Muscle layer of duodenum (tissue), 2 donors: Measurements from ENCODE around the gene CLTC.

Experiments
- H3K27ac ChIP-seq: one replicate; pipeline ENCODE4 v1.7.0; 2013; ENCODE audit warnings: mild to moderate bottlenecking, low read length
- H3K27me3 ChIP-seq: one replicate; pipeline ENCODE4 v1.7.0; 2013; ENCODE audit warnings: low read depth, mild to moderate bottlenecking, control low read depth, low read length
- H3K36me3 ChIP-seq, 2 donors: one replicate each; pipeline ENCODE4 v1.7.0; 2013; ENCODE audit warnings: low read length in 2 of 2, control low read depth in 1 of 2, mild to moderate bottlenecking in 1 of 2; ENCODE audit not compliant: insufficient read depth in 2 of 2, control insufficient read depth in 1 of 2
- H3K4me1 ChIP-seq, 2 donors: one replicate each; pipeline ENCODE4 v1.7.0; 2013; ENCODE audit warnings: low read length in 2 of 2, mild to moderate bottlenecking in 2 of 2, control low read depth in 1 of 2, moderate library complexity in 1 of 2; ENCODE audit not compliant: insufficient read depth in 2 of 2, control insufficient read depth in 1 of 2
- H3K4me3 ChIP-seq, 2 donors: one replicate each; pipeline ENCODE4 v1.7.0; 2013; ENCODE audit warnings: low read length in 2 of 2, low read depth in 1 of 2, mild to moderate bottlenecking in 1 of 2
- H3K9me3 ChIP-seq, 2 donors: one replicate each; pipeline ENCODE4 v1.7.0; 2013; ENCODE audit warnings: low read length in 2 of 2, control low read depth in 1 of 2, mild to moderate bottlenecking in 1 of 2; ENCODE audit not compliant: control insufficient read depth in 1 of 2
- donor health status: healthy.

The CLTC gene

GRCh38 chr17:59707149-59707970 lies 87.7 kb downstream of the CLTC start, which contains the start of the genes PTRH2 and VMP1:
Gene PTRH2 (minus strand): TSS chr17:59707430. CDS start chr17:59697978, 9,452 bp downstream.
Gene VMP1 (plus strand): TSS chr17:59707654. CDS start chr17:59731447, 23,793 bp downstream.
- Histone ChIP-seq H3K4me3 (peak within 1 kb of the TSS; percentile 87 to 97), H3K27me3 (no peaks in the 10 kb centered on the region), H3K36me3 (peaks cover 0 to 13% of the 10 kb centered on the region in 2 donors), H3K27ac (peak within 1 kb of the TSS; percentile 97), H3K9me3 (no peaks in the 10 kb centered on the region), H3K4me1 (peaks cover 8 to 33% of the 10 kb centered on the region in 2 donors)

- Histone ChIP-seq H3K27me3 (no peaks in the 10 kb centered on the region), H3K9me3 (no peaks in the 10 kb centered on the region), H3K4me1 (peaks cover 8 to 33% of the 10 kb centered on the region in 2 donors), H3K27ac (peak overlapping the region; percentile 97), H3K4me3 (peak overlapping the region; percentile 87 to 97), H3K36me3 (peaks cover 0 to 13% of the 10 kb centered on the region in 2 donors)
Measured at GRCh38 chr17:59707971-59708430, 88.3 kb downstream of the CLTC start.

GRCh38 chr17:59711936-59712335 lies 92.2 kb downstream of the CLTC start:
- Histone ChIP-seq H3K9me3 (no peaks in the 10 kb centered on the region), H3K4me1 (peaks cover 8 to 15% of the 10 kb centered on the region in 2 donors), H3K4me3 (no peak overlapping the region), H3K27me3 (no peaks in the 10 kb centered on the region), H3K27ac (no peak overlapping the region), H3K36me3 (peaks cover 0 to 12% of the 10 kb centered on the region in 2 donors)

- peaks cover 8 to 15% of the 10 kb centered on the region in 2 donors for H3K4me1 ChIP-seq
- H3K27me3 ChIP-seq: no peaks in the 10 kb centered on the region
- no peak overlapping the region for H3K4me3 ChIP-seq
- no peaks in the 10 kb centered on the region for H3K9me3 ChIP-seq
- peaks cover 0 to 12% of the 10 kb centered on the region in 2 donors for H3K36me3 ChIP-seq
- H3K27ac ChIP-seq: no peak overlapping the region
Measured at GRCh38 chr17:59712862-59713261, 93.2 kb downstream of the CLTC start.

GRCh38 chr17:59714255-59714654 lies 94.6 kb downstream of the CLTC start:
- no peaks in the 10 kb centered on the region for H3K27me3 ChIP-seq
- peaks cover under 1 to 3% of the 10 kb centered on the region in 2 donors for H3K4me1 ChIP-seq
- no peak overlapping the region for H3K27ac ChIP-seq
- H3K36me3 ChIP-seq: peaks cover 0 to 5% of the 10 kb centered on the region in 2 donors
- no peaks in the 10 kb centered on the region for H3K9me3 ChIP-seq
- no peak overlapping the region for H3K4me3 ChIP-seq

GRCh38 chr17:59716427-59716826 lies 96.7 kb downstream of the CLTC start:
- H3K4me1 ChIP-seq: no peaks in the 10 kb centered on the region
- H3K27ac ChIP-seq: no peak overlapping the region
- no peak overlapping the region for H3K4me3 ChIP-seq
- H3K9me3 ChIP-seq: no peaks in the 10 kb centered on the region
- H3K27me3 ChIP-seq: no peaks in the 10 kb centered on the region
- H3K36me3 ChIP-seq: peaks cover 0 to 5% of the 10 kb centered on the region in 2 donors

- no peaks in the 10 kb centered on the region for H3K9me3 ChIP-seq
- H3K27ac ChIP-seq: no peak overlapping the region
- no peak overlapping the region for H3K4me3 ChIP-seq
- no peaks in the 10 kb centered on the region for H3K27me3 ChIP-seq
- H3K4me1 ChIP-seq: no peaks in the 10 kb centered on the region
- peaks cover 0 to 5% of the 10 kb centered on the region in 2 donors for H3K36me3 ChIP-seq
Measured at GRCh38 chr17:59719526-59719925, 99.8 kb downstream of the CLTC start.

- no peak overlapping the region for H3K4me3 ChIP-seq
Measured at GRCh38 chr17:59722623-59723022, 102.9 kb downstream of the CLTC start.

GRCh38 chr17:59723041-59723440 lies 103.3 kb downstream of the CLTC start:
- no peak overlapping the region for H3K4me3 ChIP-seq
- H3K9me3 ChIP-seq: no peaks in the 10 kb centered on the region
- no peaks in the 10 kb centered on the region for H3K36me3 ChIP-seq
- no peaks in the 10 kb centered on the region for H3K27me3 ChIP-seq
- H3K4me1 ChIP-seq: no peaks in the 10 kb centered on the region
- no peak overlapping the region for H3K27ac ChIP-seq

More at GRCh38 chr17:59722623-59723022, 102.9 kb downstream of the CLTC start:
- Histone ChIP-seq H3K27ac (no peak overlapping the region), H3K36me3 (peaks cover 0 to under 1% of the 10 kb centered on the region in 2 donors), H3K27me3 (no peaks in the 10 kb centered on the region), H3K4me1 (no peaks in the 10 kb centered on the region), H3K9me3 (no peaks in the 10 kb centered on the region)

GRCh38 chr17:59723607-59724006 lies 103.9 kb downstream of the CLTC start:
- H3K36me3 ChIP-seq: no peaks in the 10 kb centered on the region
- no peaks in the 10 kb centered on the region for H3K4me1 ChIP-seq
- H3K27me3 ChIP-seq: no peaks in the 10 kb centered on the region
- H3K27ac ChIP-seq: no peak overlapping the region
- H3K9me3 ChIP-seq: no peaks in the 10 kb centered on the region
- no peak overlapping the region for H3K4me3 ChIP-seq

GRCh38 chr17:59725691-59726090 lies 106.0 kb downstream of the CLTC start:
- H3K4me1 ChIP-seq: peaks cover 0 to 5% of the 10 kb centered on the region in 2 donors
- H3K36me3 ChIP-seq: no peaks in the 10 kb centered on the region
- peak overlapping the region; percentile 48 for H3K27ac ChIP-seq
- H3K4me3 ChIP-seq: no peak overlapping the region
- H3K27me3 ChIP-seq: no peaks in the 10 kb centered on the region
- no peaks in the 10 kb centered on the region for H3K9me3 ChIP-seq
